Measurements from ENCODE around the gene DOHH. TPM values are rescaled to one million over a fixed set of nuclear protein-coding genes. Genes with fewer than 3 reads are reported as not detected.

Gene DOHH
- total and polyA plus RNA-seq, 2 experiments from 2014 or later, result 19.0 to 34.7 TPM

DNA sequence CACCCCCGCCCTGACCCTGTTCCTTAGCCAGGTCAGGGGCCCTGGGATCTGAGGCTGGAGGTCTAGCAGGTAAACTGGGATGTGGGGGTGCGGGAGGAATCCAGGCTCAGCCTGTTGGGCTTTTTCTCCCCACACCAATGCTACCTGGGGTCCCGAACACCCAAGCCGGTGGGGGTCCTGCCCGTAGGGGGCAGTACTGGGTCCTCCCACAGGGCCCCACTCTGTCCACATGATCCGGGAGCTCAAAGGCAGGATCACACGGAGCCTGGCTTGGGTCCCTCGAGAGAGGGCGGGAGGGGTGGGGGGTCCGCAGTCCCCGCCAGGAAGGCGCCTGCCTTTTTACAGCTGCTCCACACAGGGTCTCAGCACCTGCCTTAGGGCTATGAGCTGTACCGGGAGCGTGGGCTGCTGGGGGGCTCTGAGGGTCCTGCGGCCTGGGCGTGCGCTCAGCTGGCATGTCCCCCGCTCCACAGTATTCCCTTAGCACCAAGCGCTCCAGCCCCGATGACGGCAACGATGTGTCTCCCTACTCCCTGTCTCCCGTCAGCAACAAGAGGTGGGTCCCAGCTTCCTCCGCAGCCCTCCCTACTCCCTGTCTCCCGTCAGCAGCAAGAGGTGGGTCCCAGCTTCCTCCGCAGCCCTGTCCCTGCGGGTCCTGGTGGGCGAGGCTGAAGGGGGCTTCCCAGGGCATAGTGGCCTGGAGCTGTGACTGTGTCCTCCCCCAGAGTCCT lies 26.2 kb upstream of the DOHH start:
- H3K9me3 Mint-ChIP-seq, result no peaks in the 10 kb centered on the region; the same call in 2 of the 3 replicates
- Histone ChIP-seq H3K4me1 (ENCODE audit: insufficient read depth) (no peaks in the 10 kb centered on the region), H3K4me3 (no peak overlapping the region), H3K36me3 (ENCODE audit: insufficient read depth) (no peaks in the 10 kb centered on the region), H4K20me1 (replicated peaks; ENCODE audit: insufficient read depth) (no peaks in the 10 kb centered on the region; the same call in 1 of the 2 replicates), H3K79me2 (replicated peaks; ENCODE audit: insufficient read depth) (peaks cover 5% of the 10 kb centered on the region; the same call in 1 of the 2 replicates), H3K27me3 (ENCODE audit: insufficient read depth) (no peaks in the 10 kb centered on the region), H3K9me2 (ENCODE audit: insufficient read depth) (no peaks in the 10 kb centered on the region), H3F3A (replicated peaks; ENCODE audit: low read depth) (no peaks in the 10 kb centered on the region), H2AFZ (no peak overlapping the region), H3K27ac (ENCODE audit: low read depth) (no peak overlapping the region), H3K4me2 (no peak overlapping the region)
- no peak for DNase-seq (ENCODE audit: low spot score)
- peak; percentile 51 for ATAC-seq
- no peaks in the 10 kb centered on the region; the same call in 2 of the 3 replicates for H3K4me1 Mint-ChIP-seq
- H3K27ac Mint-ChIP-seq, result no peak overlapping the region
- TF ChIP-seq CREB1 (CRISPR knock-in tag; IDR thresholded peaks at IDR 0.05; ENCODE audit: low read depth) (no peak), ZNF114 (CRISPR knock-in tag; IDR thresholded peaks at IDR 0.05) (no peak), ZNF331 (CRISPR knock-in tag; IDR thresholded peaks at IDR 0.05; ENCODE audit: low read depth) (no peak)
- TF ChIP-seq, protein P1, sequence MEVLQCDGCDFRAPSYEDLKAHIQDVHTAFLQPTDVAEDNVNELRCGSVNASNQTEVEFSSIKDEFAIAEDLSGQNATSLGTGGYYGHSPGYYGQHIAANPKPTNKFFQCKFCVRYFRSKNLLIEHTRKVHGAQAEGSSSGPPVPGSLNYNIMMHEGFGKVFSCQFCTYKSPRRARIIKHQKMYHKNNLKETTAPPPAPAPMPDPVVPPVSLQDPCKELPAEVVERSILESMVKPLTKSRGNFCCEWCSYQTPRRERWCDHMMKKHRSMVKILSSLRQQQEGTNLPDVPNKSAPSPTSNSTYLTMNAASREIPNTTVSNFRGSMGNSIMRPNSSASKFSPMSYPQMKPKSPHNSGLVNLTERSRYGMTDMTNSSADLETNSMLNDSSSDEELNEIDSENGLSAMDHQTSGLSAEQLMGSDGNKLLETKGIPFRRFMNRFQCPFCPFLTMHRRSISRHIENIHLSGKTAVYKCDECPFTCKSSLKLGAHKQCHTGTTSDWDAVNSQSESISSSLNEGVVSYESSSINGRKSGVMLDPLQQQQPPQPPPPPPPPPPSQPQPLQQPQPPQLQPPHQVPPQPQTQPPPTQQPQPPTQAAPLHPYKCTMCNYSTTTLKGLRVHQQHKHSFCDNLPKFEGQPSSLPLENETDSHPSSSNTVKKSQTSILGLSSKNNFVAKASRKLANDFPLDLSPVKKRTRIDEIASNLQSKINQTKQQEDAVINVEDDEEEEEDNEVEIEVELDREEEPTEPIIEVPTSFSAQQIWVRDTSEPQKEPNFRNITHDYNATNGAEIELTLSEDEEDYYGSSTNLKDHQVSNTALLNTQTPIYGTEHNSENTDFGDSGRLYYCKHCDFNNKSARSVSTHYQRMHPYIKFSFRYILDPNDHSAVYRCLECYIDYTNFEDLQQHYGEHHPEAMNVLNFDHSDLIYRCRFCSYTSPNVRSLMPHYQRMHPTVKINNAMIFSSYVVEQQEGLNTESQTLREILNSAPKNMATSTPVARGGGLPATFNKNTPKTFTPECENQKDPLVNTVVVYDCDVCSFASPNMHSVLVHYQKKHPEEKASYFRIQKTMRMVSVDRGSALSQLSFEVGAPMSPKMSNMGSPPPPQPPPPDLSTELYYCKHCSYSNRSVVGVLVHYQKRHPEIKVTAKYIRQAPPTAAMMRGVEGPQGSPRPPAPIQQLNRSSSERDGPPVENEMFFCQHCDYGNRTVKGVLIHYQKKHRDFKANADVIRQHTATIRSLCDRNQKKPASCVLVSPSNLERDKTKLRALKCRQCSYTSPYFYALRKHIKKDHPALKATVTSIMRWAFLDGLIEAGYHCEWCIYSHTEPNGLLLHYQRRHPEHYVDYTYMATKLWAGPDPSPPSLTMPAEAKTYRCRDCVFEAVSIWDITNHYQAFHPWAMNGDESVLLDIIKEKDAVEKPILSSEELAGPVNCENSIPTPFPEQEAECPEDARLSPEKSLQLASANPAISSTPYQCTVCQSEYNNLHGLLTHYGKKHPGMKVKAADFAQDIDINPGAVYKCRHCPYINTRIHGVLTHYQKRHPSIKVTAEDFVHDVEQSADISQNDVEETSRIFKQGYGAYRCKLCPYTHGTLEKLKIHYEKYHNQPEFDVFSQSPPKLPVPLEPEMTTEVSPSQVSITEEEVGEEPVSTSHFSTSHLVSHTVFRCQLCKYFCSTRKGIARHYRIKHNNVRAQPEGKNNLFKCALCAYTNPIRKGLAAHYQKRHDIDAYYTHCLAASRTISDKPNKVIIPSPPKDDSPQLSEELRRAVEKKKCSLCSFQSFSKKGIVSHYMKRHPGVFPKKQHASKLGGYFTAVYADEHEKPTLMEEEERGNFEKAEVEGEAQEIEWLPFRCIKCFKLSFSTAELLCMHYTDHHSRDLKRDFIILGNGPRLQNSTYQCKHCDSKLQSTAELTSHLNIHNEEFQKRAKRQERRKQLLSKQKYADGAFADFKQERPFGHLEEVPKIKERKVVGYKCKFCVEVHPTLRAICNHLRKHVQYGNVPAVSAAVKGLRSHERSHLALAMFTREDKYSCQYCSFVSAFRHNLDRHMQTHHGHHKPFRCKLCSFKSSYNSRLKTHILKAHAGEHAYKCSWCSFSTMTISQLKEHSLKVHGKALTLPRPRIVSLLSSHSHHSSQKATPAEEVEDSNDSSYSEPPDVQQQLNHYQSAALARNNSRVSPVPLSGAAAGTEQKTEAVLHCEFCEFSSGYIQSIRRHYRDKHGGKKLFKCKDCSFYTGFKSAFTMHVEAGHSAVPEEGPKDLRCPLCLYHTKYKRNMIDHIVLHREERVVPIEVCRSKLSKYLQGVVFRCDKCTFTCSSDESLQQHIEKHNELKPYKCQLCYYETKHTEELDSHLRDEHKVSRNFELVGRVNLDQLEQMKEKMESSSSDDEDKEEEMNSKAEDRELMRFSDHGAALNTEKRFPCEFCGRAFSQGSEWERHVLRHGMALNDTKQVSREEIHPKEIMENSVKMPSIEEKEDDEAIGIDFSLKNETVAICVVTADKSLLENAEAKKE (CRISPR knock-in tag; IDR thresholded peaks at IDR 0.05), result no peak
- TF ChIP-seq, protein P2, sequence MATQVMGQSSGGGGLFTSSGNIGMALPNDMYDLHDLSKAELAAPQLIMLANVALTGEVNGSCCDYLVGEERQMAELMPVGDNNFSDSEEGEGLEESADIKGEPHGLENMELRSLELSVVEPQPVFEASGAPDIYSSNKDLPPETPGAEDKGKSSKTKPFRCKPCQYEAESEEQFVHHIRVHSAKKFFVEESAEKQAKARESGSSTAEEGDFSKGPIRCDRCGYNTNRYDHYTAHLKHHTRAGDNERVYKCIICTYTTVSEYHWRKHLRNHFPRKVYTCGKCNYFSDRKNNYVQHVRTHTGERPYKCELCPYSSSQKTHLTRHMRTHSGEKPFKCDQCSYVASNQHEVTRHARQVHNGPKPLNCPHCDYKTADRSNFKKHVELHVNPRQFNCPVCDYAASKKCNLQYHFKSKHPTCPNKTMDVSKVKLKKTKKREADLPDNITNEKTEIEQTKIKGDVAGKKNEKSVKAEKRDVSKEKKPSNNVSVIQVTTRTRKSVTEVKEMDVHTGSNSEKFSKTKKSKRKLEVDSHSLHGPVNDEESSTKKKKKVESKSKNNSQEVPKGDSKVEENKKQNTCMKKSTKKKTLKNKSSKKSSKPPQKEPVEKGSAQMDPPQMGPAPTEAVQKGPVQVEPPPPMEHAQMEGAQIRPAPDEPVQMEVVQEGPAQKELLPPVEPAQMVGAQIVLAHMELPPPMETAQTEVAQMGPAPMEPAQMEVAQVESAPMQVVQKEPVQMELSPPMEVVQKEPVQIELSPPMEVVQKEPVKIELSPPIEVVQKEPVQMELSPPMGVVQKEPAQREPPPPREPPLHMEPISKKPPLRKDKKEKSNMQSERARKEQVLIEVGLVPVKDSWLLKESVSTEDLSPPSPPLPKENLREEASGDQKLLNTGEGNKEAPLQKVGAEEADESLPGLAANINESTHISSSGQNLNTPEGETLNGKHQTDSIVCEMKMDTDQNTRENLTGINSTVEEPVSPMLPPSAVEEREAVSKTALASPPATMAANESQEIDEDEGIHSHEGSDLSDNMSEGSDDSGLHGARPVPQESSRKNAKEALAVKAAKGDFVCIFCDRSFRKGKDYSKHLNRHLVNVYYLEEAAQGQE (IDR thresholded peaks at IDR 0.05; ENCODE audit: unreplicated experiment), result no peak
- TF ChIP-seq, protein P3, sequence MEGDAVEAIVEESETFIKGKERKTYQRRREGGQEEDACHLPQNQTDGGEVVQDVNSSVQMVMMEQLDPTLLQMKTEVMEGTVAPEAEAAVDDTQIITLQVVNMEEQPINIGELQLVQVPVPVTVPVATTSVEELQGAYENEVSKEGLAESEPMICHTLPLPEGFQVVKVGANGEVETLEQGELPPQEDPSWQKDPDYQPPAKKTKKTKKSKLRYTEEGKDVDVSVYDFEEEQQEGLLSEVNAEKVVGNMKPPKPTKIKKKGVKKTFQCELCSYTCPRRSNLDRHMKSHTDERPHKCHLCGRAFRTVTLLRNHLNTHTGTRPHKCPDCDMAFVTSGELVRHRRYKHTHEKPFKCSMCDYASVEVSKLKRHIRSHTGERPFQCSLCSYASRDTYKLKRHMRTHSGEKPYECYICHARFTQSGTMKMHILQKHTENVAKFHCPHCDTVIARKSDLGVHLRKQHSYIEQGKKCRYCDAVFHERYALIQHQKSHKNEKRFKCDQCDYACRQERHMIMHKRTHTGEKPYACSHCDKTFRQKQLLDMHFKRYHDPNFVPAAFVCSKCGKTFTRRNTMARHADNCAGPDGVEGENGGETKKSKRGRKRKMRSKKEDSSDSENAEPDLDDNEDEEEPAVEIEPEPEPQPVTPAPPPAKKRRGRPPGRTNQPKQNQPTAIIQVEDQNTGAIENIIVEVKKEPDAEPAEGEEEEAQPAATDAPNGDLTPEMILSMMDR (conservative IDR thresholded peaks at IDR 0.05; ENCODE audit: low read depth in 2 of 2), result peak; percentile 19 to 41; a peak in 3 of 4 replicates
- peaks cover 11% of the 10 kb centered on the region for H3K36me3 Mint-ChIP-seq (ENCODE audit: low read depth)
- peaks cover 3% of the 10 kb centered on the region for H3K27me3 Mint-ChIP-seq (ENCODE audit: insufficient read depth, low read depth, poor library complexity)
- H3K4me3 Mint-ChIP-seq, result no peak overlapping the region
